Fibroblast of skin of left quadriceps (primary cell): ENCODE results near the gene TOM1L1.
A peak's percentile ranks its signal among the peaks of the same experiment; 100 is the strongest.

Experiments
- DNase-seq, 2 experiments: peaks; one replicate each; pipeline ENCODE4 v3.0.0-alpha.2; 2013; ENCODE audit warnings: low read depth in 2 of 2

The TOM1L1 gene

DNA sequence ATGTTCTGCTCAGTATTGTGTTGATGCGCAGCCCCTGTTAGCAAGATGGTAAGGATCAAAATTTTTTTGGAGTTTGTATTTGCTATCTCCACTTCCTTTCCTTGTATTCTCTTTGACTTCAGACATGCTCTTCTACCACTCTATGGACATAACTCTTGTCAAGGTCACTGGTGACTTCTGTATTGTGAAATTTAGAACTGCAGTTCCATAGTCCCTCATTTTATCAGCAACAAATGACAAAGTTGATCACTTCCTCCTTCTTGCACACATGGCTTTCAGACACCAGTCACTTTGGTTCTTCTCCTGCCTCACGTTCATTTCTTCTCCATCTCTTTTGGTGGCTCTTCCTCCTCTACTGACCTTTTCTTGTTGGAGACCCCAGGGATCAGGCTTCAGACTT, 46.7 kb downstream of the TOM1L1 start:
- no peak for DNase-seq

DNA sequence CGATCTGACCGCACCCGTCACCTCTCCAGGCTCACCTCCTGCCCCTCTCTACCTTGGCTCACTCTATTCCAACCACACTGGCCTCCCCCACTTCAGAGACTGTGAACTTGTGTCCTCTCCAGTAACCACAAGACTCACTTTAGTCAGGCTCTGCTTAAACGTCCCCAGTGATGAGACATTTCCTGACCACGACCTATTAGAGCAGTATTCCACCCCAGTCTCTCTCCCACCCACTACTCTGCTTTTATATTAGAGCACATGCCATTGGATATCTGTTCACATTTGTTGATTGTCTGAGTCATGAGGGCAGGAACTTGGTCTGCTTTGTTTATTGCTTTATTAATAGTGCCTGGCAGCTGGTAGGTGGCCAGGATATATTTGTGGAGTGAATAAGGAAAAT, 47.7 kb downstream of the TOM1L1 start:
- DNase-seq = peak; percentile 43 to 46

DNA sequence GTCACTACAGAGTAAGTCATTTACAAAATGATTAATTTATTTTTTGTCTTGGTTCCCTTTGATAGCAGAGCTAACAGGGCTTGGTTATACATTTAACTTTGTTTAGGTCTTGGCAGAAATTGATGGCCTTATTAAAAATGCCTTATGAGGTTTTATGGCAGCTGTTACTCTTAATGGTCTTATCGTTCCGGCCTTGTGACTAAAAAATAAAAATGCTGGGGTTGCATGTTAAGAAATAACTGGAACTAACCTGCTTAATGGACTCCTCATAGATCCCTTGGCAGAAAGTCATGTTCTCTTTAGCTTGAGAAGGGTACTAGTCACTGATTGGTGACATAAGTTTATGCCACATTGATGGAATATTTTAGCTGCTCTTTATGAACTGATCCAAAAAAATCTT, 49.5 kb downstream of the TOM1L1 start:
- DNase-seq = no peak

GRCh38 chr17:54951286-54951685, 50.6 kb downstream of the TOM1L1 start:
- no peak for DNase-seq

DNA sequence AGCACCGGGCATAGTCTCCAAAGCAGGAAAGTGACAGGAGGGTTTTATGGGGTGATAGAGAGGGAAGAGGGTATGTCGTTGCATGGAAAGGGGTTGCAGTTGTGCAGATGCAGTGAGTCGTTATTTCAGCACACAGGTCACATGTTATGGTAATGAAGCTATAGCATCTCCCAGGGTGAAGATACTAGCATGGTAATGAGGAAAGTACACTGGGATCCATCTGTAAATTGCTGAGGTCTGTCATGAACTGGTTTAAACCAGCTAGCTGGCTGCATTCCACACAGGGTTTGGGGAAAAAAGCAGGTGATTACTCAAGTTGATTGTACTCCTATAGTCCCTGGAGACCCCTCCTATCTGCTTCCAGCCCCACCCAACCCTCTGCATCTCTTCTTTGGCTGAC, 56.1 kb downstream of the TOM1L1 start:
- no peak for DNase-seq

- DNase-seq = no peak
Observed at GRCh38 chr17:54967621-54968261, 67.1 kb downstream of the TOM1L1 start.

DNA sequence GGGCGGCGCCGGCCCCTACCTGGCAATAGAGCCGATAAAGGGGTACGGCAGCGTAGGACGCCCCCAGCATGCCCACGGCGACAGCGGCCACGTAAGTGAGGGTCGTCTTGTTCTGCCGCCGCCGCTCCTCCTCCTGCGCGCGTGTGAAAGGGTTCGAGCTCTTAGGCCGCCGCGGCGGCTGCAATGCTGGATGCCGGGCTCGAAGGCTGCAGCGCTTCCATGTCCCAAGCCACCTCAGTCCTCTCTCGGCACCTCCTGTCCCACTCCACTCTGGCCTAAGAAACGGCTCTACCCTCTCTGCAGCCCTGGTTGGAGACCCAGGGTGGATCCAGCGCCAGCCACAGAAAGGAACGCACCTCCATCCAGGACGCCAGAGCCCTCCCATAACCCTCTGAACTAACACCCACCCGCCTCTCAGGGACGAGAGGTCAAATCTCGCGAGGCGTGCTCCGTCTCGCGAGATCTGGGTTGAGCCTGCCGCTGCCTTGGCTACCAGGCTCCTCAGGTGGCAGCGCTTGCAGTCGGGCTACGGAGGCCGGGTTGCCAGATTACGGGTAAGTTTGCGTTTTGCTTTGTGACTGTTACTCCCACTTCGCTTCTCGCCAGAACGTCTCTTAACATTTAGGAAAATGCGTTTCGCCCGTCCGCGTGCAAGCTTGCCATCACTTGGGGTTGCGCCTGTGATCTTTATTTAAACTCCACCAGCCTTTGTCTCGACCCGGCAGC, 67.8 kb downstream of the TOM1L1 start, which contains the start of the genes COX11 and STXBP4:
Gene COX11, minus strand, starts transcription at position 393 of the 726 bp plus-strand sequence. Its CDS starts 8 bp downstream, at position 385.
Gene STXBP4, plus strand, starts transcription at position 504 of the 726 bp plus-strand sequence. CDS start 17,455 bp downstream, outside the sequence.
- peak; percentile 94 for DNase-seq

DNA sequence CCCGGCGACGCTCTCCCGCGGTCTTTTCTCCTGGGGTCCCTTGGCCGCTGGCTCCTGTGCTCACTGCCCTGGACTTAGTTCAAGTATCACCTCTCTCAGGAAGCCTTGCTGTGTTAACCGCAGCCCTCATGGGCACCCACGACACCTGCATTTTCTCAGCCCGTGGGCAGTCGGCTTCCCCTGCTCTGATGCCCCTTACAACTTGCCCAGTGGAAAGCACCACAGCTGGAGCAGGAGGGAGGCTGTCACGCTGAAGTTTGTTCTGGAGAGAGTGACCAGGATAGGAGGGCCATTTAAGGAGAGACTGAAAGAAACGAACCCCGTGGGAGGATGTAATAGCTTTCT, 68.3 kb downstream of the TOM1L1 start:
- no peak for DNase-seq

- DNase-seq = no peak
Observed at GRCh38 chr17:54969658-54970572, 69.3 kb downstream of the TOM1L1 start.

GRCh38 chr17:54971147-54971546, 70.5 kb downstream of the TOM1L1 start:
- DNase-seq = no peak

DNA sequence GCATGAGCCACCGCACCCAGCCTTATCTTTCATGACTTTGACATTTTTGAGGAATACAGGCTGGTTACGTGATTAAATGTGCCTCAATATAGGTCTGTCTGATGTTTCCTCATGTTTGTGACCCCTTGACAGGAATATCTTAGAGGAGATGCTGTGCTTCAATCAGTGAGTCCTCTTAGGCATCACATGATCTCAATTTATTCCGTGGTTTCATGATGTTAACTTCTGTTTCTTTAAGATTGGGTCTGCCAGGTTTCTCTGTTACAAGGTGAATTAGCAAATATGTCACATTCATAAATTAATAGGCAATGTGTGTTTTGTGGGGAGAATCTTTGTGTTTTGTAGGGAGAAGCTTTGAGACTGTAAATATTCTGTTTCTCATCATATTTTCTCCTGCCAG, 71.2 kb downstream of the TOM1L1 start:
- no peak for DNase-seq

- no peak for DNase-seq
Observed at GRCh38 chr17:54972406-54973138, 71.9 kb downstream of the TOM1L1 start.

DNA sequence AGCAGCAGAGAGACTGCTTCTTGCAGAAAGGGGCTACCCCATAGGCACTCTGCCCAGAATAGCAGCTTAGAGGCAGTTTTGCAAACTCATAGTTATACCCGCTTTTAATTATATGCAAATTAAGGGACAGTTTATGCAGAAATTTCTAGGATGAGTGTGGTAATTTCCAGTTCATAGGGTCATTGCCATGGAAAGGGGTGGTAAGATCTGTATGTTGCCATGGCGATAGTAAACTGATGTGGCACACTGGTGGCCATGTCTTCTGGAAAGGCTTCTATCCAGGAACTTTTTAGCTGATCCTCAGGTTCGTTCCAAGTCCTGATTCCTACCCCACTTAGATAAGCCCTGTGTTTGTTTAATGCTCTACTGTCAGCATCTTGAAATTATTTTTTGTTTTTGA, 74.1 kb downstream of the TOM1L1 start:
- no peak for DNase-seq

GRCh38 chr17:54976316-54976715, 75.7 kb downstream of the TOM1L1 start:
- no peak for DNase-seq

DNA sequence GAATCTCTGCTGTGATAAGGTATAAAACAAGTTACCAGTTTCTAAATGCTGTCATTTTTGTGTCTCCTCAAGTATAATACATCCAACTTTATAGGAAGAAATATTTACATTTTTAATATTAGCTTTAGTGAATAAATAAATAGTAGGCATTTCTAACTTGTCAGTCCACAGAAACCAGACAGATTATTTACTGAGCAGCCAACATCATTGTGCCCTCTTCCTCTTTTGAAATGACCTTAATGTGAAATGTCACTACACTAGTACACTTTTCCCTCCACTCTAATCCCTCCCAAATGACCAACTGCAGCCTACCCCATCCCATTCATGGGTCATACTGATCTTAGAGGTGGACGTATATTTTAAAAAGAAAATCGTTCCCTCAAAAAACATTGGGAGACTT, 77.1 kb downstream of the TOM1L1 start:
- no peak for DNase-seq

DNA sequence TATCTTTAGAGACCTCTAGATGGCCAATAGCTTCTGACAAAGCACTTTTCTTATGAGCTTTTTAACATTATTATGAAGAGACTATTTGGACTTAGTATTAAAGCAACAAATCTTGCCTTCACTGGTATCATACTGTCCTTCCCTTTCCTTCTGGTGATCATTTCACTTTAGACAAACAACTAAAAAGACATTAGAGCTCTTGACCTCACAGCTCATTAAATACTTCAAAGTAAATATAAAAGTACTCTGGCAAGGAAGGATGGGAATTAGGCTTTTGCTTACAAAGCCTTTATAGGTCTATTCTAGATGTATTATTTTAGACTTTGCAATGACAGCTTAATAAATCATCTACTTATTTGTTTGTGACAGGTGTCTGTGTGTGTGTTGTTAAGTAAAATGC, 79.0 kb downstream of the TOM1L1 start:
- DNase-seq = no peak

- DNase-seq = no peak
Observed at GRCh38 chr17:54980375-54980774, 79.7 kb downstream of the TOM1L1 start.

DNA sequence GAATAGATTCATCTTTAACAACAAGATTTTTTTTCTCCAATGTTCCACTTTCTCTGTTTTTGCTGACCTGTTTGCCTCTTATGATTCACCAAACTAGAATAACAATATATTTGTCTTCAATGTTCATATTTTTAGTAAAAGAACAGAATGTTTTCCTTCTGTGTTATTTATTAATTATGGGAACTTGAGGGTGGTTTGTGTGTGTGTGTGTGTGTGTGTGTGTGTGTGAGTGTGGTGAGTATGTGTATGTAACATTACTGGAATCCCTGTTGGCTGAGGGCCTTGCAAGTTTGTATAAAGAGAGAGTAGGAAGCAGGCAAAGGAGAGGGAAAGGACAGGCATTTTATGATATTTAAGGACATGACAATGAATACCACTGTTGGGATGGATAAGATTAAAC, 81.7 kb downstream of the TOM1L1 start:
- DNase-seq = no peak

DNA sequence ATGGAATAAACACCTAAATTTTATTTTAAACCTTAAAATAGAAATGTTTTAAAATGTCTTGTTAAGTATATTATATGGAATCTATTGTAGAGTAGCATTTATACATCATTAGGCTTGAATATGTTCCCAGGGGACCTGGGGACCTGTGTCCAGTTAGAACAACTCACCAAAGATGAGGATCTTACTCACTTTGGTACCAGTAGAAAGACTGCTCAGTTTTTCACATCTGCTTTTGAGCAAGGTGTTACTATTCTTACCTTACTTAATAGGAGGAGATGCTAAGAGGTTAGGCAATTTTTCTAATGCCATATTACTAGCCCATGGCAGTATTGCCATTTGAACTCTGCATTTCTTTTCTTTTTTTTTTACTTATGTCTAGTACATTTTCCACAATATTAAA, 82.6 kb downstream of the TOM1L1 start:
- DNase-seq = no peak

GRCh38 chr17:54985476-54985875, 84.8 kb downstream of the TOM1L1 start:
- no peak for DNase-seq

DNA sequence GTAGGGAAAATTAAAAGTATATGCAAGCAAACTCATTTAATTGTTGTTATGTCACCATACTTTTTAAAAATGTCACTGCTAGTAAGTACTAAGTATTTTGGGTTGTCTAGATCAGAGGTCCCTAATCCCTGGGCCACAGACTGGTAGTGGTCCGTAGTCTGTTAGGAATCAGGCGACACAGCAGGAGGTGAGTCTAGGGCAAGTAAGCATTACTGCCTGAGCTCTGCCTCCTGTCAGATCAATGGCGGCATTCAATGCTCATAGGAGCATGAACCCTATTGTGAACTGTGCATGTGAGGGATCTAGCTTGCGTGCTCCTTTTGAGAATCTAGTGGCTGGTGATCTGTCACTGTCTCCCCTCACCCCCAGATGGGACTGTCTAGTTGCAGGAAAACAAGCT, 89.5 kb downstream of the TOM1L1 start:
- DNase-seq = no peak

DNA sequence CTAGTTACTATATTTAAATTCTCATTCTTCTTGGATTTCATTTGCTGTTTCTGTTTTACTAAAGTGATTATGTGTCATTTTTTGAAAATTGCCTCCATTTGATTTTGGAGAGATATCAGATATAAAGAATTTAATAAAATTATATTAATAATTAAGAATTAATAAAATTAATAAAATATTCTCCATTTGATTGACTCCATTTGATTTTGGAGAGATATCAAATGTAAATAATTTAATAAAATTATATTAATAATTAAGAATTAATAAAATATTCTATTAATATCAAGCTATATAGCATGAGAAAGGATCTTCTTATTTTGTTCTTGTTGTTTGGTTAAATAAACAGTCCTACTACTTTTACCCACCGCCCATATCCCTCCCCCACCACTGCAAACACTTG, 90.9 kb downstream of the TOM1L1 start:
- DNase-seq = no peak
